ENCODE measurements around the gene UBE2E1.

- TF ChIP-seq CTCF (IDR thresholded peaks at IDR 0.05) (no peak), EZH2 (IDR thresholded peaks at IDR 0.05; ENCODE audit: borderline replicate concordance, insufficient read depth, low read depth, low read length, poor library complexity, severe bottlenecking) (no peak)
Measured at GRCh38 chr3:23926246-23926645, 120.5 kb downstream of the UBE2E1 start.

Measured in B cell (primary cell).